ENCODE data around the gene SETD7.
"Not testable (repeated sequence)": the region's sequence is repeated elsewhere in the genome, so short reads cannot be mapped to it uniquely, and the experiment has no call there.

Gene SETD7

GRCh38 chr4:139460565-139460964 lies 95.5 kb downstream of the SETD7 start:
- no peak for DNase-seq

GRCh38 chr4:139458999-139459398 lies 97.0 kb downstream of the SETD7 start:
- no peak for DNase-seq

GRCh38 chr4:139458543-139458942 lies 97.5 kb downstream of the SETD7 start:
- no peak for DNase-seq

- no peak for DNase-seq
These were observed 98.7 kb downstream of the SETD7 start for GRCh38 chr4:139457318-139457717.

GRCh38 chr4:139455126-139455538 lies 100.9 kb downstream of the SETD7 start:
- DNase-seq, result no peak

- DNase-seq, result no peak
These were observed 101.6 kb downstream of the SETD7 start, which contains the start of gene RAB33B for GRCh38 chr4:139454111-139455045. RAB33B (plus strand) TSS chr4:139454121; CDS start chr4:139454196, 75 bp downstream.

- DNase-seq, result peak; percentile 98
These were observed 102.5 kb downstream of the SETD7 start for GRCh38 chr4:139453371-139454110.

GRCh38 chr4:139453041-139453370 lies 103.0 kb downstream of the SETD7 start:
- peak; percentile 81 for DNase-seq

GRCh38 chr4:139451997-139452396 lies 104.0 kb downstream of the SETD7 start:
- no peak for DNase-seq

- DNase-seq, result no peak
These were observed 105.4 kb downstream of the SETD7 start for GRCh38 chr4:139450586-139450985.

GRCh38 chr4:139447078-139447477 lies 108.9 kb downstream of the SETD7 start:
- not testable (repeated sequence) for DNase-seq
